Fibroblast of lung (primary cell): Measurements from ENCODE around the gene PPP1R3D. TPM values are rescaled to one million over a fixed set of nuclear protein-coding genes. Genes with fewer than 3 reads are reported as not detected.

Experiments used
- DNase-seq, 2 donors: peaks; one replicate each; pipeline versions ENCODE4 v3.0.0 to v3.0.0-alpha.2; 2010; ENCODE audit warnings: low read depth in 2 of 2
- H2AFZ ChIP-seq: 2 replicates; pipeline ENCODE4 v1.5.1; 2012; ENCODE audit warnings: low read length, control low read depth, inconsistent platforms
- H3K27ac ChIP-seq: 2 replicates; pipeline ENCODE4 v1.5.1; 2011; ENCODE audit warnings: low read length, control low read depth; ENCODE audit not compliant: insufficient read depth
- H3K27me3 ChIP-seq: 2 replicates; pipeline ENCODE4 v1.5.1; 2011; ENCODE audit warnings: mild to moderate bottlenecking, low read length; ENCODE audit not compliant: control insufficient read depth, insufficient read depth
- H3K36me3 ChIP-seq: 2 replicates; pipeline ENCODE4 v1.5.1; 2011; ENCODE audit warnings: low read length; ENCODE audit not compliant: control insufficient read depth, insufficient read depth
- H3K4me1 ChIP-seq: 2 replicates; pipeline ENCODE4 v1.5.1; 2011; ENCODE audit warnings: low read length; ENCODE audit not compliant: control insufficient read depth, insufficient read depth; ENCODE audit errors: extremely low read depth
- H3K4me2 ChIP-seq: 2 replicates; pipeline ENCODE4 v1.5.1; 2011; ENCODE audit warnings: low read length, control low read depth; ENCODE audit not compliant: insufficient read depth; ENCODE audit errors: extremely low read depth
- H3K4me3 ChIP-seq, 4 experiments: fragments of 200-600 bp in 1 of 4; sonication (generic) in 1 of 4; replicated peaks in 1 of 4; 2 replicates each; pipeline ENCODE4 v1.5.1; 2011 to 2016; ENCODE audit warnings: low read length in 4 of 4, low read depth in 3 of 4, mild to moderate bottlenecking in 3 of 4, control low read depth in 2 of 4, inconsistent platforms in 1 of 4, mixed read lengths in 1 of 4; ENCODE audit not compliant: insufficient read depth in 1 of 4; ENCODE audit errors: control extremely low read depth in 1 of 4
- H3K79me2 ChIP-seq: 2 replicates; pipeline ENCODE4 v1.5.1; 2012; ENCODE audit warnings: mild to moderate bottlenecking, low read length, inconsistent platforms; ENCODE audit not compliant: control insufficient read depth, insufficient read depth
- H3K9ac ChIP-seq: 2 replicates; pipeline ENCODE4 v1.5.1; 2011; ENCODE audit warnings: mild to moderate bottlenecking, low read length, control low read depth; ENCODE audit not compliant: insufficient read depth
- H3K9me3 ChIP-seq: 2 replicates; pipeline ENCODE4 v1.5.1; 2012; ENCODE audit warnings: low read depth, low read length; ENCODE audit not compliant: control insufficient read depth, insufficient read depth
- H4K20me1 ChIP-seq: 2 replicates; pipeline ENCODE4 v1.5.1; 2011; ENCODE audit warnings: low read length; ENCODE audit not compliant: control insufficient read depth, insufficient read depth; ENCODE audit errors: extremely low read depth
- CTCF ChIP-seq, 2 donors: IDR thresholded peaks in 1 of 2; conservative IDR thresholded peaks in 1 of 2; 1 replicate in 1 of 2; 2 replicates in 1 of 2; pipeline ENCODE4 v1.5.1; 2011 to 2012; ENCODE audit warnings: low read length in 2 of 2, control low read depth in 1 of 2, inconsistent platforms in 1 of 2, low read depth in 1 of 2, mild to moderate bottlenecking in 1 of 2
- EZH2 ChIP-seq: IDR thresholded peaks from 2 replicates; pipeline ENCODE4 v1.5.1; 2012; ENCODE audit warnings: low read length, control low read depth, mild to moderate bottlenecking; ENCODE audit errors: missing control alignments
- polyA plus RNA-seq, 2 donors: library from polyadenylated mRNA; depleted of rRNA in 1 of 2; stranded (reverse) in 1 of 2; unstranded in 1 of 2; fragments of >200 nt; gene quantifications; 2 replicates each; pipeline ENCODE4 v1.2.1, GENCODE V29; 2011 to 2012; ENCODE audit warnings: missing spikeins in 1 of 2
- total RNA-seq: library from RNA; depleted of rRNA; stranded (reverse); fragments of >200 nt; gene quantifications from 2 replicates; pipeline ENCODE4 v1.2.1, GENCODE V29; 2014

Gene PPP1R3D
- total and polyA plus RNA-seq, 2 donors (not counting 1 experiment from before 2014, with no cell fraction given): 2.6 to 7.4 TPM

- H3K4me2 ChIP-seq: no peak overlapping the region
- TF ChIP-seq EZH2 (no peak), CTCF (conservative IDR thresholded peaks at IDR 0.05 in 1 of 2, IDR thresholded peaks at IDR 0.05 in 1 of 2; ENCODE audit: low read depth in 1 of 2, low read length in 2 of 2) (no peak)
- peak overlapping the region in 1 of 4 experiments; percentile 67 for H3K4me3 ChIP-seq
- H3K9me3 ChIP-seq: no peaks in the 10 kb centered on the region
- peaks cover 2% of the 10 kb centered on the region for H3K36me3 ChIP-seq
- no peaks in the 10 kb centered on the region for H4K20me1 ChIP-seq
- no peak overlapping the region for H2AFZ ChIP-seq
- H3K79me2 ChIP-seq: peaks cover 5% of the 10 kb centered on the region
- DNase-seq: no peak
- no peaks in the 10 kb centered on the region for H3K27me3 ChIP-seq
- no peak overlapping the region for H3K27ac ChIP-seq
- H3K9ac ChIP-seq: no peak overlapping the region
- peaks cover 7% of the 10 kb centered on the region for H3K4me1 ChIP-seq
Measured at GRCh38 chr20:59938696-59939051, 1.4 kb downstream of the PPP1R3D start.

- Histone ChIP-seq H3K79me2 (peaks cover 5% of the 10 kb centered on the region), H3K4me1 (peaks cover 7% of the 10 kb centered on the region), H3K27me3 (no peaks in the 10 kb centered on the region), H2AFZ (no peak overlapping the region), H3K4me2 (no peak overlapping the region), H3K9me3 (no peaks in the 10 kb centered on the region), H3K9ac (no peak overlapping the region), H3K27ac (no peak overlapping the region), H4K20me1 (no peaks in the 10 kb centered on the region), H3K4me3 (peak overlapping the region in 1 of 4 experiments; percentile 67), H3K36me3 (peaks cover 2% of the 10 kb centered on the region)
- TF ChIP-seq CTCF (conservative IDR thresholded peaks at IDR 0.05 in 1 of 2, IDR thresholded peaks at IDR 0.05 in 1 of 2; ENCODE audit: low read depth in 1 of 2, low read length in 2 of 2) (no peak), EZH2 (no peak)
- DNase-seq: peak; percentile 16 to 50
Measured at GRCh38 chr20:59938221-59938620, 1.9 kb downstream of the PPP1R3D start.

GRCh38 chr20:59937150-59937549 is 3.0 kb downstream of the PPP1R3D start:
- Histone ChIP-seq H3K4me3 (no peak overlapping the region), H3K27me3 (no peaks in the 10 kb centered on the region), H3K79me2 (peaks cover 5% of the 10 kb centered on the region), H2AFZ (no peak overlapping the region), H3K4me1 (peaks cover 7% of the 10 kb centered on the region), H3K4me2 (peak overlapping the region; percentile 15), H3K36me3 (peaks cover 2% of the 10 kb centered on the region), H3K27ac (no peak overlapping the region), H4K20me1 (no peaks in the 10 kb centered on the region), H3K9me3 (no peaks in the 10 kb centered on the region), H3K9ac (no peak overlapping the region)
- TF ChIP-seq EZH2 (no peak), CTCF (conservative IDR thresholded peaks at IDR 0.05 in 1 of 2, IDR thresholded peaks at IDR 0.05 in 1 of 2; ENCODE audit: low read depth in 1 of 2, low read length in 2 of 2) (no peak)
- DNase-seq: no peak
